ENCODE data around the gene AP3D1.

DNA sequence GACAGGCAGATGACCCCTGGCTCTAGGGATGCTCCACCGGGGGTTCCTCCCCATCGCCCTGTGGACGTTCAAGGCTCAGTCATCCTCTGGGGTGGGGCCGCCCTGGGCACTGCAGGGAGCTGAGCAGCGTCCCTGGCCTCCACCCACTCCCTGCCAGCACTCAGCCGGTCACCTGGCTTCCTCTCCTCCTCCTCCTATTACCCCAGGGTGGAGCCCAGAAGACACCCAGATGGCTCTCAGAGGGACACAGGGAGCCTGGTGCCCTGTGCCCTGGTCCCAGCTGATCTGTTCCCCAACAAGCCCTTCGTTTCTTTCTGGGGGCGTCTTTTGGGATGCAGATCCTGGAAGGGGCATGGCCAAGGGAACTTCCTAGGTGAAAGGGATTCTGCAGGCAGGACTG lies 96.6 kb downstream of the AP3D1 start:
- TF ChIP-seq POLR2AphosphoS5 (IDR thresholded peaks at IDR 0.05; ENCODE audit: low read depth, low read length) (no peak), POLR2A (IDR thresholded peaks at IDR 0.05; ENCODE audit: low read depth, low read length) (no peak), TAF1 (IDR thresholded peaks at IDR 0.05; ENCODE audit: low read depth, low read length) (no peak), POU2F2 (IDR thresholded peaks at IDR 0.05; ENCODE audit: low read depth, low read length) (no peak), PAX5 (IDR thresholded peaks at IDR 0.05; ENCODE audit: insufficient read depth, low read length, severe bottlenecking) (no peak)

All from GM12891 (cell line).